Mucosa of descending colon (tissue), 3 donors: ENCODE measurements around the gene NFATC1. TPM values are rescaled to one million over a fixed set of nuclear protein-coding genes. Genes with fewer than 3 reads are reported as not detected.

Experiments used
- ATAC-seq: fragments of 200-7000 bp; cut with Tn5 transposase; one replicate; pipeline ENCODE4 v1.9.1; 2020; ENCODE audit warnings: mild to moderate bottlenecking, moderate library complexity
- DNase-seq, 3 donors: peaks; one replicate each; pipeline ENCODE4 v3.0.0-alpha.2; 2020
- H3K36me3 ChIP-seq: fragments of 200-600 bp; one replicate; pipeline ENCODE4 v1.8.0; 2021; ENCODE audit warnings: low read depth, mild to moderate bottlenecking
- H3K4me1 ChIP-seq: fragments of 200-600 bp; one replicate; pipeline ENCODE4 v1.8.0; 2021; ENCODE audit warnings: low read depth, mild to moderate bottlenecking
- H3K4me3 ChIP-seq: fragments of 200-600 bp; one replicate; pipeline ENCODE4 v1.8.0; 2021; ENCODE audit warnings: mild to moderate bottlenecking
- H3K9me3 ChIP-seq: fragments of 200-600 bp; one replicate; pipeline ENCODE4 v1.8.0; 2021; ENCODE audit warnings: mild to moderate bottlenecking
- CTCF ChIP-seq: fragments of 200-600 bp; IDR thresholded peaks from one replicate; pipeline ENCODE4 v1.8.0; 2022; ENCODE audit warnings: antibody characterized with exemption, mild to moderate bottlenecking
- intact Hi-C, 2 donors: fragments of 100-400 bp; cut with DNase I in 1 of 2; cut with micrococcal nuclease in 1 of 2; formaldehyde crosslinking; loops; one replicate each; pipeline versions ENCODE4 v1.11.0 to v1.11.1; 2022; cut with DNase I, micrococcal nuclease
- total RNA-seq, 3 donors: library from RNA; stranded (reverse); fragmentation: NEBNext Ultra II Directional in 2 of 3; extraction: Animal tissue kit (Norgen Biotek cat#: 25700) in 2 of 3; gene quantifications; one replicate each; pipeline versions ENCODE4 v1.2.1 to v1.2.4, GENCODE V29; 2021 to 2023
- donor health status: DM: no; HTN: no; CAD: no; lungs with moderate emphysema.
- donor health status: DM: no; HTN: no; CAD: no.
- donor health status: DM: no; HTN: yes; CAD: no.

Gene NFATC1
- total RNA-seq, 3 donors from 2014 or later = 2.9 to 12.9 (median 4.6) TPM

GRCh38 chr18:79420033-79420745 lies 24.5 kb downstream of the NFATC1 start:
- no peaks in the 10 kb centered on the region for H3K9me3 ChIP-seq
- DNase-seq (no peak), ATAC-seq (no peak)
- intact Hi-C loops = no loop called here
- H3K4me1 ChIP-seq = no peaks in the 10 kb centered on the region
- no peak for TF ChIP-seq CTCF
- H3K4me3 ChIP-seq = no peak overlapping the region
- H3K36me3 ChIP-seq = no peaks in the 10 kb centered on the region

GRCh38 chr18:79421275-79421857 lies 25.6 kb downstream of the NFATC1 start:
- intact Hi-C loops = no loop called here
- Histone ChIP-seq H3K4me3 (no peak overlapping the region), H3K4me1 (no peaks in the 10 kb centered on the region), H3K36me3 (no peaks in the 10 kb centered on the region), H3K9me3 (no peaks in the 10 kb centered on the region)
- no peak for DNase-seq
- no peak for TF ChIP-seq CTCF
- ATAC-seq = no peak

DNA sequence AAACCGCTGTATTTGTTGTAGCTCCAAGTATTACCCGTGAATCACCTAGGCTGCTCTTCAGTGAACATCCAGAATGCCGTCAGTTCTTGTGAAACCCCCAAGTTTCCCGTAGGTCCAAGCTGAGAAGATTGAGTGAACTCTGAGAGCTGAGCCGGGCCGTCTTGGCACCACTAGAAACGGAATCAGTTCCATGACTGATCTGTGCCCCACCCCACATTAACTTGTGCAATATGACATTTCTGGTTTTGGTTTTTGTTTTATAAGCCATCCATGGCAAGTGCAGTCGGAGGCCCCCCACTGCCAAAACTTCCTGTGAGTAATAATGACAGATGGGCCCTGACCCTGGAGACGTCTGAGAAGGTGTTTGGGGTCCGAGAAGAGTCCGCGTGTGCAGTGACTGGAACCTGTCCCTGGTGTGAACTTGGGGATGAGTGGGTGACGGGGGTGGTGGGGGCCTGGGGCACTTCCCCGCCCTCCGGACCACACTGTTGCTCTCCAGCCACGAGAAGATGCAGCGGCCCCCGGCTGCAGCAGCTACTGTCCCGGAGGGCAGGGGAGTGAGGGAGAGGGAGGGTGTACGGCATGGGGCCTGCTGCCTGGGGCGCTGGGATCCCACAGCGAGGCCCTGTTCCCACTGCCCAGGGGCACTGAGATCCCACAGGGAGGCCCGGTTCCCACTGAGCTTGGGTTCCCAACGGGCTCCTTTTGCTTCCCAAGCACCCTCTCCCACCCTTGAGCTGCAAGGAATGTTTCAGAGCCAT lies 26.5 kb downstream of the NFATC1 start:
- no peak overlapping the region for H3K4me3 ChIP-seq
- ATAC-seq = no peak
- no peak for DNase-seq
- intact Hi-C loops = no loop called here
- no peaks in the 10 kb centered on the region for H3K4me1 ChIP-seq
- H3K36me3 ChIP-seq = no peaks in the 10 kb centered on the region
- H3K9me3 ChIP-seq = no peaks in the 10 kb centered on the region
- no peak for TF ChIP-seq CTCF

DNA sequence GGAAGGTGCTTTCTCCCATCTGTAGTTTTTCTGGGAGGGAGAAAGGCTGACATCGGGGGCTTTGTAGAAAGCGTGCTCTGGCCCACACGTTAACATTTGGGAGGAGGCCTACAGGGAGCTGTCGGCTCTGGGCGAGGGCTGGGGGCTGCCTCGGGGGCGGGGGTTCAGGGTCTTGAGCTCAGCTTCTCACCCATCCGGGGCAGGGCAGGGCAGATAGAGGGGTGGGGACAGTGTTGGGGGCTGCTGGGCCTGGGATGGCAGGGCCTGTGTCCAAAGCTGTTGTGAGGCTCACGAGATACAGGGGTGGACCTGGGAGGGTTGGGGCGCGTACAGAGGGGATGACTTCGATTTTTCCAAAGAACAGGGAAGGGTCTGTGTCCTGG lies 27.0 kb downstream of the NFATC1 start:
- Histone ChIP-seq H3K4me1 (no peaks in the 10 kb centered on the region), H3K9me3 (no peaks in the 10 kb centered on the region), H3K4me3 (no peak overlapping the region), H3K36me3 (no peaks in the 10 kb centered on the region)
- no peak for DNase-seq
- intact Hi-C loops = no loop called here
- TF ChIP-seq CTCF = no peak
- no peak for ATAC-seq

GRCh38 chr18:79423211-79424007 lies 27.7 kb downstream of the NFATC1 start:
- no peaks in the 10 kb centered on the region for H3K4me1 ChIP-seq
- H3K36me3 ChIP-seq = no peaks in the 10 kb centered on the region
- DNase-seq (no peak), ATAC-seq (no peak)
- intact Hi-C loops = no loop called here
- no peaks in the 10 kb centered on the region for H3K9me3 ChIP-seq
- no peak overlapping the region for H3K4me3 ChIP-seq
- no peak for TF ChIP-seq CTCF
